AG04450 (cell line): ENCODE results near the gene LGALS14. TPM values are rescaled to one million over a fixed set of nuclear protein-coding genes. Genes with fewer than 3 reads are reported as not detected.
"Not testable (repeated sequence)": the region's sequence is repeated elsewhere in the genome, so short reads cannot be mapped to it uniquely, and the experiment has no call there.

Source experiments
- CTCF ChIA-PET: fragments of 300-600, 350-600 bp; formaldehyde crosslinking; extraction: SDS; loops from one replicate; lab custom pipeline; 2022; ENCODE audit warnings: antibody characterized with exemption, inconsistent platforms; lab: Charles Lee
- POLR2A ChIA-PET: fragments of 350-600 bp; formaldehyde crosslinking; extraction: SDS; loops from one replicate; lab custom pipeline; 2021; ENCODE audit warnings: antibody characterized with exemption, inconsistent platforms; lab: Yijun Ruan, JAX
- DNase-seq: peaks from one replicate; pipeline ENCODE4 v3.0.0-alpha.2; 2011; ENCODE audit warnings: low read depth, low spot score
- H3K27ac ChIP-seq: one replicate; pipeline ENCODE4 v1.5.1; 2012; ENCODE audit warnings: low read depth, low read length, control low read depth
- H3K27me3 ChIP-seq: one replicate; pipeline ENCODE4 v1.6.0; 2012; ENCODE audit warnings: low read length; ENCODE audit not compliant: control insufficient read depth, insufficient read depth
- H3K4me3 ChIP-seq: 2 replicates; pipeline ENCODE4 v1.5.1; 2011; ENCODE audit warnings: mild to moderate bottlenecking, low read depth, low read length, control low read depth
- H3K9me3 ChIP-seq: 2 replicates; pipeline ENCODE4 v1.5.1; 2012; ENCODE audit warnings: low read length; ENCODE audit not compliant: control insufficient read depth, insufficient read depth
- CTCF ChIP-seq: IDR thresholded peaks from 2 replicates; pipeline ENCODE4 v1.5.1; 2011; ENCODE audit warnings: low read depth, low read length, control low read depth, inconsistent platforms
- polyA plus RNA-seq: library from polyadenylated mRNA; depleted of rRNA; stranded (reverse); fragments of >200 nt; gene quantifications from 2 replicates; pipeline ENCODE4 v1.2.3, GENCODE V29; 2011

Gene LGALS14
- polyA plus RNA-seq, 1 experiment, result not detected

DNA sequence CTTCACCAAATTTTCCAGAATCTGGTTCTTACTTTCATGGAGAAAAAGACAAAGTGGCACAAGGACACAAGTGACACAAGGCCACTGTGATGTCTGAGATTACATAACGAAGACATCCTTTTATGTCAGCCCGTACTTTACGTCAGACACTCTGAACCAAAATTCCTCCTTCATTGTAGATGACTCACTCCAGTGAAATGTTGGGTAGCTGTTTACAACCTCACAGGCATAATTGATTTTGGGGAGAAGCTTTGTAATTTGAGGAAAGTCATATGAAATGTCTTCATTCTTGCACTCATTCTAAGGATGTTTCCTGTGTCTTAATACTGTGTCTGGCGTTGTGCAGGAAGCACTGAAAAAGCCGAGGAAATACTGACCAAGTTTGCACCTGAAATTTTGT lies 20.0 kb upstream of the LGALS14 start:
- ChIA-PET CTCF (no interaction called here), POLR2A (no interaction called here)
- Histone ChIP-seq H3K9me3 (no peaks in the 10 kb centered on the region), H3K4me3 (no peak overlapping the region), H3K27me3 (no peaks in the 10 kb centered on the region), H3K27ac (no peak overlapping the region)
- no peak for DNase-seq
- TF ChIP-seq CTCF, result no peak

GRCh38 chr19:39686739-39687138 lies 17.5 kb upstream of the LGALS14 start:
- ChIA-PET POLR2A (no interaction called here), CTCF (no interaction called here)
- H3K4me3 ChIP-seq, result no peak overlapping the region
- DNase-seq, result no peak
- no peak overlapping the region for H3K27ac ChIP-seq
- H3K9me3 ChIP-seq, result no peaks in the 10 kb centered on the region
- no peaks in the 10 kb centered on the region for H3K27me3 ChIP-seq
- TF ChIP-seq CTCF, result no peak

- CTCF ChIA-PET, H3K27me3 ChIP-seq, DNase-seq, H3K27ac ChIP-seq, H3K9me3 ChIP-seq, POLR2A ChIA-PET, H3K4me3 ChIP-seq: not testable (repeated sequence)
Measured at GRCh38 chr19:39688637-39689036, 15.6 kb upstream of the LGALS14 start.

- no peak for DNase-seq
- no peak overlapping the region for H3K27ac ChIP-seq
- ChIA-PET POLR2A (no interaction called here), CTCF (no interaction called here)
- TF ChIP-seq CTCF, result no peak
- H3K9me3 ChIP-seq, result no peaks in the 10 kb centered on the region
- no peak overlapping the region for H3K4me3 ChIP-seq
- H3K27me3 ChIP-seq, result no peaks in the 10 kb centered on the region
Measured at GRCh38 chr19:39692166-39692565, 12.1 kb upstream of the LGALS14 start.

GRCh38 chr19:39692822-39693221 lies 11.5 kb upstream of the LGALS14 start:
- no peak for TF ChIP-seq CTCF
- DNase-seq, result no peak
- Histone ChIP-seq H3K27me3 (no peaks in the 10 kb centered on the region), H3K4me3 (no peak overlapping the region), H3K27ac (no peak overlapping the region), H3K9me3 (no peaks in the 10 kb centered on the region)
- POLR2A ChIA-PET, result no interaction called here
- CTCF ChIA-PET, result no interaction called here

DNA sequence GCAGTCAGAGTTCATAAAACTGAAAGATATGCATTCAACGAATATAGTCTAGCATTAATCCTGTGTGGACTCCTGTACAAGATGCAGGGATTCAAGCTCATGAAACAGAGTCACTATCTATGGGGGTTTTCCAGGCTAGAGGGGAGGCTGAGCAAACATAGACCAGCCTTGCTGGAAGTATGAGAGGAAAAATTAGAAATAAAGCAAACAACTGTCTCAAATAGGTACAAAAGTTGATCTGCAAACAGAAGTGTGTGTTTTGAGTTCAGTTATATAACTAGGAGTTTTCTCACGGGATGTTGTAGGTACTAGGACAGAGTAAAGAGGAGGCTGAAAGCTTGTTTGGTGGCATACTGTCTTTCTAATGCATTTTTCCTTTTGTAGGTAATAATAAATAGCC lies 8.5 kb upstream of the LGALS14 start:
- Histone ChIP-seq H3K4me3 (no peak overlapping the region), H3K27ac (no peak overlapping the region), H3K9me3 (no peaks in the 10 kb centered on the region), H3K27me3 (no peaks in the 10 kb centered on the region)
- no peak for TF ChIP-seq CTCF
- POLR2A ChIA-PET, result no interaction called here
- CTCF ChIA-PET, result no interaction called here
- no peak for DNase-seq
